Measurements from ENCODE around the gene IL1RAPL1.

IL1RAPL1 gene

DNA sequence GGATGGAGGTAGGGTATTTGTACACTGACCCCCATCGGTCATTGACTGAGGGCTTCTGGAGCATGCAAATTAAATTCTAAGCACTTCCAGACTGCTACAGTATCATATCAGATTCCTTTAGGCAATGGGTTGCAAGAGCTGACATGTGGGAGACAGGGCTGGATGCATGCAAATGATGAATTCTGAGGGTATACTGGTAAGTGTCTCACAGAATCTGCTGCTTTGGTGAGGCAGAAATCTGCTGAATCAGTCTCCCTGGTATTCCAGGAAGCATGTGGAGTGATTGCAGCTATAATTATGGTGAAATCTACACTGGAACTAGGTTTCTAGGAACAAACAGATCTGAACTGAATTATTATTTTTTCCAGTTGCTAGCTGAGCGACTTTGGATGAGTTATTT, 943.3 kb downstream of the IL1RAPL1 start:
- DNase-seq (ENCODE audit: low read depth in 2 of 2), result no peak

DNA sequence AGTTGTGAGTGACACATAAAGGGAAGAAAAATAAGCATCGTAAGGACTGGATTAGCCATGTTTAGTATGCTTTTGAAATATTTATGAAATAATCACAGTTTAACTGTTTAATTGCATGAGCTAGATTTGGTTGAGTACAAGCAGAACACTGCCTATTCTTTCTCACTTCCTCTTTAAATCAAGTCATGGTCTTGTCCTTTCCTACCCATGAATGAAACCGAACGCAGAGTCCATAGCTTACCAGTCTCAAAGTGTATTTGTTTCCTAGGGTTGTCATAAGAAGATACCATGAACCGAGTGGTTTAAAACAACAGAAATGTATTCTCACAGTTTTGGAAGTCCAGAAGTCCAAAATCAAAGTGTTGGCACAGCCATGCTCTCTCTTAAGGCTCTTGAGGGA, 944.1 kb downstream of the IL1RAPL1 start:
- no peak for DNase-seq (ENCODE audit: low read depth in 2 of 2)

DNA sequence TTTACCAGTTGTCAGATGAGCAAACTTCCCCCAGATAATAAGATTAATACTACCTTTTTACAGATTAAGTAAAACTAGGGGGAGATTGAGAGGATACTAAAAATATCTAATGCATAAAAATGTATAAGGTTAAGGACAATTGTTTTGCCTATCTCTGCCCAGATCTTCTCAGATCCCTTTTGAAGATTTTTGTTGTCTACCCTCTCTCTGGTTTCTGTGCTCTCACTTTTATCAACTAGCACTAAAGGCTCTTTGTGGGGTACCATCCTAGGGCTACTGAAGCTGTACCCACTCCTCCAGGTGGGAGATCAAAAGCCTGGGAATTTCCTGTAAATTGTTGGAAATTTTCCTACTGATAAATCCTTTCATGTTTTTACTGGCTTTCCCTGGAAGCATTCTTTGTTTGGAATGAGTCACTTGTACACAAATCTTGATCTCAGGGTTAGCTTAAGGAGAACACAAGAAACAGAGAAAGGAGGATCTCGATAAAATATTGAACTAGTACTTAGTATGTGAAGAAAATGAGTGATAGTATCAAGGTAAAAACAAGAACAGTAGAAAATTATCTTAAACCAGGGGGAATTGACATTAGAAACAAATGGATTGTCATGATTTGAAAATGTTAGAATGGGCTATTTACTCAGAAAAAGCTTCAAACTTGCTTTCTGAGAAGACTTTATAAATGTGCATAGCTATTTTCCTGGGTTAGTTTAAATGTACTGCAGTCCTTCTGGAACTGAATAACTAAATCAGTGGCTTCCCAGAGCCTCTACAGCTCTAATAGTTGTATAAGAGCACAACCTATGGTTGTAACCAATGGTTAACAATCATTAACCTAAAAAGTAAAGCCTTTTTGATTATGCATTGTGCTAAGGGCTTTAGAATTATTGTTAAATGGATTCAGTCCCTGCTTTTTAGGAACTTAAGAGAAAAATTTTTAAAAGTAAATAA, 948.2 kb downstream of the IL1RAPL1 start:
- no peak for DNase-seq (ENCODE audit: low read depth in 2 of 2)

DNA sequence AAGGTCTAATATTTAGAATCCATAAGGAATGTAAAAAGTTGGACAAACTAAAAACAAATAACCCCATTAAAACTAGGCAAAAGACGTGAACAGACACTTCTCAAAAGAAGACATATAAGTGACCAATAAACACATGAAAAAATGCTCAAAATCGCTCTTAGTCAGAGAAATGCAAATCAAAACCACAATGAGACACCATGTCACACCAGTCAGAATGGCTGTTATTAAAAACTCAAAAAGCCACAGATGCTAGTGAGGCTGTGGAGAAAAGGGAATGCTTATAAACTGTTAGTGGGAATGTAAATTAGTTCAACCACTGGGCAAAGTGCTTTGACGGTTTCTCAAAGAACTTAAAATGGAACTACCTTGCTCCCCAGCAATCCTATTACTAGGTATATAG, 953.8 kb downstream of the IL1RAPL1 start:
- DNase-seq (ENCODE audit: low read depth in 2 of 2), result no peak

DNA sequence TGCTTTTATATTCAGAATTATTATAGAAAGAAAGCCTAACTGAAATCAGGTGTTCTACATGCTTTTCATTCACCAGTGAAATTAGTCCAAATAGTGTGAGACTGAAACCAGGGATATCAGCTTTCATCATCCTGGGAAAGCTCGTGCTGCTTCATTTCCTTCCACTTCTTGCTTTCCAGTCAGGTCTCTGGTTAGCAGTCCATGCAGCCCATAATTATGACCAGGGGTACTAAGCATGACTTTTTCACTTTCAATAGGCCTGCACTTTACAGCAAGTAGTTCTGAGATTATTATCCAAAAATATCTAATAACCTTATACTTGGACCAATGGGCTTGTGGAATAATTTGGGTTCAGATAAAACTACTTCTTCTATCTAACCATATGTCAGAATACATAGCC, 954.9 kb downstream of the IL1RAPL1 start:
- DNase-seq (ENCODE audit: low read depth in 2 of 2), result no peak

DNA sequence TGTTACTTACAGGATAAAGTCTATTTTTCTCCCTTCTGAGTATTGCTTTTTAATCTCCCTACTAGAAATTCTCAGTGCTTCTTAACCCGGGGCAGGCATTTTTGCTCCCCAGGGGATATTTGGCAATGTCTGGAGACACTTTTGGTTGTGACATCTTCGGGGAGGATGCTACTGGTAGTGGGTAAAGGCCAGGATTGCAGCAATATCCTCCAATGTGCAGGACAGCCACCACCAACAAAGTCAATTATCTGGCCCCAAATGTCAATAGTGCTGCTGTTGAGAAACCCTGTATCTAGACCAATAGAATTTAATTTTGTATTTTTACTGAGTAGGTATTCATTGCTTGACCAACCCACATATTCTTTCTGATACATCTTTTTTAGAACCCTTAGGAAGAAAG, 958.6 kb downstream of the IL1RAPL1 start:
- DNase-seq (ENCODE audit: low read depth in 2 of 2), result no peak

DNA sequence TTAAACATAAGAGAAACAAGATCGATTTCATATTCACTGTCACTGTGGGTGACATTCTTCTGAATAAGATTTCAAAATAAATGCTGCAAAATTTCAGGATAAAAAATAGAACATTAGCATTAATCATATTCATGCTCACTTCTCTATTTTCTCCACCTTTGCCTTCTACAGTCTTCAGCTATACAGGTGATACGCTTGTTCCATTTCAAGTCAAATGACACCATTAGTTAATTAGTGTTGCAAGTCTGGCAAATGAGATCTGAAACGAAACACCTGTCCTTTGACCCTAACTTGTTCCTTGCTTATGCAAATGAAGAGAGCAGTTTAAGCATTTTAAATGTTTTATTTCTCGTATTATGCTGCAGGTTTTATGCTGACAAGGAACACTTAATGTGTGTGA, 960.6 kb downstream of the IL1RAPL1 start:
- DNase-seq (ENCODE audit: low read depth in 2 of 2), result no peak

DNA sequence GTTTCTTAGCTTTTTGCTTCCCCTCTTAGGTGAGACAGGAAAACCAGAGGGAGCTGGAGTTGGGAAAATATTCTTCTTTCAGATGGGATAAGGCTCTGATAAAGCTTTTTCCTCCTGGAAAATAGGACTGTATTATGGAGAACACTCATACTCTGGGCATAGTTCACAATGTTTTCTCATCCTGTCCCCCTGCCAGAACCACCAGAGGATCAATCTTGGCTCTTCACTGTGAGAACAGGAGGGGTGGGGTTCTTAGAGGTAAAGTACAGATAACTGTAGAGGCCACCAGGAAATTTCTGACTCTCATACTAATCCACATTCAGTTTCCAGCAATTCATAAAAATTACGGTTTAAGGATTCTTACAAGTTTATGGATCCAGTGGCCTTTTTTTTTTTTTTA, 966.3 kb downstream of the IL1RAPL1 start:
- no peak for DNase-seq (ENCODE audit: low read depth in 2 of 2)

DNA sequence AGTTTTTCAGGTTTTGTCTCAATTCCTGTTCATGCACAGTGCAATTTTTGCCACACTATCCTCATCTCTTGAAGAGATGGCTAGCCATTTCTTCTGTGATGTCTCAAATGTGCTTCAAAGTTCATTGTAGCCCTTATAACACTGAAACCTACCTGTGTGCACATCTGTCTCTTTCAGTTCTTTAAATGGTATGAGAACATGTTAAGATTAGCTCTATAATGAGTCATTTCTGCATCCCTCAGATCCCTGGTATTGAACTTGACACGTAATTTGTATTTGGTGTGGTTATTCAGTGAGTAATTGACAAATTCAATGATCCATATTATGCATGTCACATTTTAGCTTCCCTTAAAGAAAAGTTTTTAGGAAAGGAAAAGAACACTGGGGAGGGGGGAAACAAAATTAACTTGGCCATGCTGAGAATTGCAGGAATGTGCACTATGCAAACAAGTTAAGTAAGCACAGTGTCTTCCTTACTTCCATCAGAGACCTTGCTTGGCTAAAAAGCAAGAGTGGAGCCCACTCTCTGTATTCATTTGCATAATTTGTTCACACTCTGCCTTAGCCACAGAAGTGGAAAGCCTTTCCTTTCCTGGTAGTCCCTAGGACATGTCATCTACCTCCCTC, 968.3 kb downstream of the IL1RAPL1 start:
- no peak for DNase-seq (ENCODE audit: low read depth in 2 of 2)

DNA sequence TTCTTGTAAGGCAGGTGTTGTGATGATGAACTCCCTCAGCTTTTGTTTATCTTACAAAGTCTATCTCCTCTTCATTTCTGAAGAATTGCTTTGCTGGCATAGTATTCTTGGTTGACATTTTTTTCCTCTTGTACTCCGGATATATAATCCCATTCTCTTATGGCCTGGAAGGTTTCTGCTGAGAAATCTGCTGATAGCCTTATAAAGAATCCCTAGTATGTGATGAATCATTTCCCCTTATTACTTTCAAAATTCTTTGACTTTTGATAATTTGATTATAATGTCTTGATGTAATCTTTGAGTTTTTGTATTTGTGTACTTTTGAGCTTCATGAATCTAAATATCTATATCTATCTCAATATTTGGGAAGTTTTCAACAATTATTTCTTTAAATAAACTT, 972.8 kb downstream of the IL1RAPL1 start:
- DNase-seq (ENCODE audit: low read depth in 2 of 2), result no peak

DNA sequence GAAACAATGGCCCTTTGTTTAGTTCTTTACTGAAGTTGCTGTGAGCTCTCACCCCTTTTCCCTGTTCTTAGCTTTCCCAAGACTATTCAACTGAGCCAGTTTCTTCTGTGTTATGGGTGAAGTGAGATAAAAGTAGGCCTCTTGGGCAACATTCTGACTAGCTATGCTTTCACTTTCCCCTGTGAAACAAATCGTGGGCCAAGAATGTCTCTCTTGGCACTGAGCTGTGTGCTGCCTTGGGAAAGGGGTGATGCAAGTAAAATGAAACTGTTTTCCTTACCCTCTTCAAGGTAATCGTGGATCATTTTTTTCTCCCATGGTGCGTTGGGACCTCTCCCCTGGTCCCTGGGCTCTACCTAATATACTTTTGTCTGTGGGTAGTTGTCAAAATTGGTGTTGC, 974.2 kb downstream of the IL1RAPL1 start:
- no peak for DNase-seq (ENCODE audit: low read depth in 2 of 2)

DNA sequence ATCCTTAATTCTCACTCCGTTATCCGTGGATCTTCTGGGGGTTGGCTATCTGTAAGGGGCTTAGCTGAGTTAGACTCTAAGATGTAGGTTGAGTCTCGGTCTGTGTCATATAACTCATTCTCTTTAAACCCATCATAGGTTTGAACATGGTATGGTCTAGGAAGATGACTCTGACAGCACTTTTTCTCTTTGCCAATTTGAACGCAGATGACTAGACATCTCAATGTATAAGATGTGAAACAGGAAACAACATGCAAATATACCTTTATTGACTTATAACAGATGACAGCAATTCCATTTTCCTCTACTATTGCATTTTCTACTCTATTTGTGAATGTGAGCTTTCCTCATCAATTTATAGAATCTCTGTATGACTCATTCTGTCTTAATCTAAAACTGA, 993.3 kb downstream of the IL1RAPL1 start:
- no peak for DNase-seq (ENCODE audit: low read depth in 2 of 2)

DNA sequence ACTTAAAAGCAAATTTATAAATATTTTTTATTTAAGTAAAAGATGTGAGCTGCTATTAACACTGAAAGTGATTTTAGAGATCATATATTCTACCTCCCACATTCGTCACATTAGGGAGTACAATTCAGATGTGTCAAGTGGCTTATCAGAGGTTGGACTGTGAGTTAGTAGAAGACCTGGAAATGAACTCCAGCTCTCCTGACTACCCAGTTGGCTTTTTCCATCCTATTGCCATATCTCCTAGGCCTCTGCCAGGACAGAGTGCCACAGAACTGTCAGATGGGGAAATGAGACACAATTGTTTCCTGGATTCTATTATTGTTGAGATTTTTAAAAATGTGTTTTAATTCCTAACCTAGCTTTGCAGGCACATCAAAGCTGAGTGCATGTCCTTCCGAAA, 994.0 kb downstream of the IL1RAPL1 start:
- no peak for DNase-seq (ENCODE audit: low read depth in 2 of 2)

DNA sequence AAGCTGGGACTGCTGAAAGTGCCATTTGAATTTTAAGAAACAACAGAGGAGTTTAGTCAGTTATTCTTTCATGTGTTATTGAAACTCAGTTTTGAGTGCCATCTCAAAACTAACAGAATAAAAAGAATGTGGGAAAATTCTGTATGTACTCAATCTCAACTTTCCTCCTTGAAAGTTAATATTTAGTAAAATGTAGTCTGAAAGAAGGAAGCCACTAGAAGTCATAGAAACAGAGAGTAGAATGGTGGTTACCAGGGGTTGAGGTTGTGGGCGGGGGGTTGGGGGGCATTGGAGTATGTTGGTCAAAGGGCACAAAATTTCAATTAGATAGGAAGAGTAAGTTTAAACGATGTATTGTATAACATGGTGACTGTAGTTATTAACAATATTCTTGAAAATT, 999.9 kb downstream of the IL1RAPL1 start:
- DNase-seq (ENCODE audit: low read depth in 2 of 2), result no peak

DNA sequence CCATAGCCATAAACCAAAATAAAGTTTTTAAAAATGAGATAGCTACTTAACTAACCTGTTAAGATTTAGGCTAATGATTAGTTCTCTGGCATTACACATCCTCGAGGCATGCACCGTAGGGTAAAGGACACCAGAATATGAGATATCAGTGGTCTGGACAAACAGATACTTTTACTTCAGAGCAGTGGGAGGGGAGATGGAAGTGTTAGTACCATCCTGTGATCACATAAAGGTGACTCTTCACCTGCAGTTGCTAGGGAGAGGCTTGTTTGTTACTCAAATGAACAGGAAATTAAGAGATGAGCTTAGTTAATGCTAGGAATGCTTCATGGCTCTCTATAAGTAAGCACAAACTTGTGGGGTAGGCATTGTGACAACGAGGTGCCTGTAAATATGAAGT, 1003.7 kb downstream of the IL1RAPL1 start:
- no peak for DNase-seq (ENCODE audit: low read depth in 2 of 2)

DNA sequence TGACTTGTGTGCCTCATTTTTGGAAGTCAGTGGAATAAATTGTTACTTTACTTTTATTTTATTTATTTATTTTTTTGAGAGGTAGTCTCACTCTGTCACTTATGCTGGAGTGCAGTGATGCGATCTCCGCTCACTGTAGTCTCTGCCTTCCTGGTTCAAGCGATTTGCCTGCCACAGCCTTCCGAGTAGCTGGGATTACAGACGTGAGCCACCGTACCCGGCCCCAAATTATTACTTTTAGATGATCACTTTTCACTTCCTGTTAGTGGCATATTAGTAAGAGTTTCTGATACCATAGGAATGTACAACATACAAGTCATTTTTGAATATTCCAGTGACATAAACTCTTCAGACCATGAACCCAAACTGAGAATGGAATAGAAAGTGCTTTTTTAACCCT, 1017.1 kb downstream of the IL1RAPL1 start:
- no peak for DNase-seq (ENCODE audit: low read depth in 2 of 2)

DNA sequence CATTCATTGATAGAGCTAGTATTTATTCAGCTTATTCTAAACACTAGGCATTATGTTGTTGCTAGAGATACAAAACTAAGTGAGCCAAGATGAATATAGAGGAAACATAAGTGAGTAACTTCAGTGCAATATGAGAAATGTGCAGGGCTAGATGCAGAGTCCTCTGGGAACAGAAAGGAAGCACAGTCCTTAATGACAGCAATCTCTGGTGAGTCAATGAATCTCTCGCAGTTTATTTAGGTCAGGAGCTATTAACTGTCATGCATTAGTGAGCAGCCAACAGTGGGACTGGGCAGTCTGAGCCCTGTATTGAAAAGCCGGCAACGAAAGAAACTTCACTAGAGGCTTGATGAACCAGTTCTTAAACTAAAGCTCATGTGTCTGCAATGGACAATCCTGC, 1030.0 kb downstream of the IL1RAPL1 start:
- DNase-seq (ENCODE audit: low read depth in 2 of 2), result no peak

DNA sequence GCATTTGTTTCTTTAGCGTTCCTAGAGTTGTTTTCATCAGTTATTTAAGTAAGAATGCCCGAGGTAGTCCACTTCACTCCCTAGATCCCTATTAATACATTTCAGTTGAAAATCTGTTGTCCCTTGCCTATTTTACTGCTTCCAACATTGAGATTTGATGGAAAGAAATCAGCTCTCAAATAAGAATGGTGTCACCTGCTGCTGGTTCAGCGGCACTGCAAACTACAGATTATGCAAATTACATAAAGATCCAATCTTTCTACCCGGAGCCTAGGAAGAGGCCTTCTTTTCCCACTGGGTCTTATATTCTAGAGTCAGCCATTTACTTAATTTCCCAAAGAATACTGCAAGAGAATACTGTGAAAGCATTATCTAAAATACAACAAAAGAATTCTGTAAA, 1030.5 kb downstream of the IL1RAPL1 start:
- DNase-seq (ENCODE audit: low read depth in 2 of 2), result no peak

DNA sequence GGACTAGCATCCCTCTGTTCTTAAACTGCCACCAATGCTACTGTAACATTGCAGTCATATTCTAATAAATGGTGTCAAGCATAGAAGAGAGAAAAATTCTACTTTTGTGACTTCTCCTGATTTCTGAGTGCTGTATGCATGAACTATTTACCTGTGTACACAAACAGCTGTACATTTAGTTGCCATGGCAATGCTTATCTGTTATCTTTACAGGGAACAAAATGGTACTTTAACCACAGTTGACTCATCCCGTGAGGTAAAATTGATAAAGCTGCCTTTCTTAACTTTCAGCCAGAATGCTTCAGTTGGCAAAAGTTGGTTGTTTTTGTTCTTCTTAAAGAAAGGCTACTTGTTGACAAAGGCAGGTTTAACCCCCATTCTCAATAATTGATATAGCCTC, 1040.6 kb downstream of the IL1RAPL1 start:
- no peak for DNase-seq (ENCODE audit: low read depth in 2 of 2)

DNA sequence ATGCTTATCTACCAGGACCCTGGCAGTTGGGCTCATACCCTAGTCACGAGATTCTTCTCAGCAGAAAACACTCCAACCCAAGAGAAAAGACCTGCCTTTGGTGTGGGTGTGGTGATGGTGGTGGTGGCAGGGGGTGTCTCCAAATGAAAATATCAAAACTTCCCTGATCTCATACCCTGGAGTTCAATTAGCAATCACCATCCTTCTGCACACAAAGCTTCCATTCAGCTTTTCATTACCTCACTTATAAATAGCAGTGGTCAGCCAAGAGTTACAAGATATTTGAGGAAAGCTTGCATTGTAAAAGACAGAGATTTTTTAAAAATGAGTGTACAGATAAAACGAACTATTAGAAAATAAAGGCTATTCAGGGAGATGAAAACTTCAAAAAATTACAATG, 1047.3 kb downstream of the IL1RAPL1 start:
- no peak for DNase-seq (ENCODE audit: low read depth in 2 of 2)

DNA sequence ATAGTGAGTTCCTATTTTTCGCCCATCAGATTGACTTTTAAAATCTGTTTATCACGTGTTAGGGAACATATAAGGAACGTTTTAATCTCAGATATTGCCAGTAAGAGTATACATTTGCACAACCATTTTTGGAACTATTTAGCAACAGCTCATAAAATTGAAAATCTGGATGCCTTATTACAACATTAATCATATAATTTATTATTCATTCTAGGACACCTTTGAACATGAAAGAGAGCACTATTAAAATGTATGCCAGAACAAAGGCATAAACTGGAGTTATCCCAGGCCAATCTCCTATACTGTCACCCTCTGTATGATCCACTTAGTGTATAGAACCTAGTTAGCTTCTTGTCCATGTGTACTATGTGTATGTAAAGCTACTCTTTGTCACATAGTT, 1049.1 kb downstream of the IL1RAPL1 start:
- DNase-seq (ENCODE audit: low read depth in 2 of 2), result no peak

DNA sequence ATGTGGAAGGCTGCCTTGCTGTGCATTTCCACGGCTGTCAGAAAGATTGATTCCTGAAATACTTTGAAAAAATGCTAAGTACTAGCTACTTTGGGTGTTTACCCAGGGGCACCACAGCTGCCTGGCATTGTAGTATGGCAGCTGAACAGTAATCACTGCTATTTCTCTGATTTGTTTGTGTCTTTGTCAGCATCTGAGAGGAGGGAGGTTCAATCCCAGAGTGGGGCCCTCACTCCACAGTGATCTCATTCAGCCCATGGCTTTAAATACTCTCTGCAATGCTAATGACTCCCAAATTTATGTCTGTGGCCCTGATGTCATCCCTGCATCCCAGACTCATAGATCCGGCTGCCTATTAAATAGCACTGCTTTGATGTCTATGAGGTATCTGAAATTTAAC, 1052.9 kb downstream of the IL1RAPL1 start:
- no peak for DNase-seq (ENCODE audit: low read depth in 2 of 2)

DNA sequence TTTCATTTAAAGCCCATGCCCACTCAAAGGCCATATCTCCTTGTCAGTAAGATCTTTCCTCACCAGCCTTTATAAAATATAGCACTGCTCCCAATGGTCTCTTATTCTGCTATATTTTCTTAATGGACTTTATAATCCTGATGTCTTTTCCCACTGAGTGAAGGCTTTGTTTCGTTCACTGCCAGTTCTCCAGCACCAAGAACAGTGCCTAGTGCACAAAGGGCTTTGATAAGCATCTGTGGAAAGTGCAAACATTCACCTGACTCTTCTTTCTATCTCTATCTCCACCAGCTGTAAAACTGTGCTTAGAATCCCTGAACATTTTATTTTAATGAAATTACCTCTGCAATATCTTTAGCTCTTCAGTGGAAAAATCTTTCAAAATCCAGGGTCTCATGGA, 1054.2 kb downstream of the IL1RAPL1 start:
- DNase-seq (ENCODE audit: low read depth in 2 of 2), result no peak
